Esophagus squamous epithelium (tissue), 5 donors: ENCODE measurements around the gene VARS1. TPM values are rescaled to one million over a fixed set of nuclear protein-coding genes. Genes with fewer than 3 reads are reported as not detected.

Experiments
- DNase-seq: peaks from one replicate; lab custom pipeline; 2025; lab: John Stamatoyannopoulos, UW
- H3K27ac ChIP-seq, 4 donors: fragments of 200-600 bp; sonication (generic); one replicate each; pipeline ENCODE4 v1.5.1; 2016 to 2019; ENCODE audit warnings: mild to moderate bottlenecking in 1 of 4
- H3K27me3 ChIP-seq, 4 donors: fragments of 200-600 bp; sonication (generic); 1 replicate in 3 of 4; 2 replicates in 1 of 4; pipeline versions ENCODE4 v1.5.1 to v1.6.0; 2017 to 2021; ENCODE audit warnings: antibody characterized with exemption in 1 of 4
- H3K36me3 ChIP-seq, 3 donors: fragments of 200-600 bp; sonication (generic); one replicate each; pipeline ENCODE4 v1.5.1; 2016 to 2019
- H3K4me1 ChIP-seq, 3 donors: fragments of 200-600 bp; sonication (generic); one replicate each; pipeline ENCODE4 v1.5.1; 2017 to 2019
- H3K4me3 ChIP-seq, 4 donors: fragments of 200-600 bp; sonication (generic); 1 replicate in 3 of 4; 2 replicates in 1 of 4; pipeline ENCODE4 v1.5.1; 2016 to 2019; ENCODE audit warnings: mild to moderate bottlenecking in 2 of 4, moderate library complexity in 1 of 4
- H3K9me3 ChIP-seq, 3 donors: fragments of 200-600 bp; sonication (generic); one replicate each; pipeline ENCODE4 v1.5.1; 2016 to 2019
- POLR2A ChIP-seq, 4 donors: fragments of 450-650 bp; IDR thresholded peaks; one replicate each; pipeline ENCODE4 v1.6.1; 2017; ENCODE audit warnings: antibody characterized with exemption in 4 of 4, mild to moderate bottlenecking in 4 of 4, moderate library complexity in 3 of 4
- WGBS, 2 donors: methylation state at CpG; one replicate each; pipeline ENCODE4 v1.1.5; 2018; 5-methylcytosine and 5-hydroxymethylcytosine counted together
- intact Hi-C: fragments of 100-400 bp; cut with DNase I; formaldehyde crosslinking; loops from one replicate; pipeline ENCODE4 v1.15.0; 2022
- total RNA-seq, 4 donors: library from RNA; depleted of rRNA; stranded (reverse); fragments of >200 nt; gene quantifications; one replicate each; pipeline ENCODE4 v1.1.0, GENCODE V29; 2016
- TF ChIP-seq, protein P1 (sequence below), 6 experiments: fragments of 450-650 bp in 4 of 6; fragments of 200-600 bp in 2 of 6; sonication (generic) in 2 of 6; IDR thresholded peaks; one replicate each; pipeline ENCODE4 v1.5.1; 2016 to 2019; ENCODE audit warnings: antibody characterized with exemption in 6 of 6, mild to moderate bottlenecking in 4 of 6, moderate library complexity in 4 of 6
- donor health status: DM: yes; HTN: yes; CAD: no.

Gene VARS1
- total RNA-seq, 4 donors from 2014 or later = 35.0 to 72.3 (median 45.5) TPM

DNA sequence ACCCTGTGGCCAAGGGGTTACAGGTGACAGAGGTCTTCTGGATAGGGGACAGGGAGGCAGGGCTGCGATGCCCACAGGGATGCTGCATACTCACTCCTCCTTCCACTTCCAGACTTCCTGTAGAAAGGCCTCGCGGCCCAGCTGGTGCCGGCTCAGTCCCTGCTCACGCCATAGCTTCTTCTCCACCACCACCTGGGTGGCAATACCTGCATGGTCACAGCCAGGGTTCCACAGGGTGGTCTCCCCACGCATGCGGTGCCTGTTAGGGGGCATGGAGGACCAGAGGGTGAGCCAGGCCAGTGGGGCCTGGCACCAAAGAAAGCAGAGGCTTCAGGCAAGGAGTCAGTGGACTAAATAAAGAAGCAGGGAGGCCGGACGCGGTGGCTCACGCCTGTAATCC is 10.1 kb downstream of the VARS1 start:
- Histone ChIP-seq H3K4me3 (no peak overlapping the region), H3K27ac (no peak overlapping the region), H3K4me1 (no peaks in the 10 kb centered on the region), H3K36me3 (peaks cover 22 to 89% (median 27%) of the 10 kb centered on the region in 3 donors), H3K9me3 (no peaks in the 10 kb centered on the region), H3K27me3 (no peaks in the 10 kb centered on the region)
- TF ChIP-seq POLR2A (IDR thresholded peaks at IDR 0.05) = no peak
- TF ChIP-seq, protein P1, sequence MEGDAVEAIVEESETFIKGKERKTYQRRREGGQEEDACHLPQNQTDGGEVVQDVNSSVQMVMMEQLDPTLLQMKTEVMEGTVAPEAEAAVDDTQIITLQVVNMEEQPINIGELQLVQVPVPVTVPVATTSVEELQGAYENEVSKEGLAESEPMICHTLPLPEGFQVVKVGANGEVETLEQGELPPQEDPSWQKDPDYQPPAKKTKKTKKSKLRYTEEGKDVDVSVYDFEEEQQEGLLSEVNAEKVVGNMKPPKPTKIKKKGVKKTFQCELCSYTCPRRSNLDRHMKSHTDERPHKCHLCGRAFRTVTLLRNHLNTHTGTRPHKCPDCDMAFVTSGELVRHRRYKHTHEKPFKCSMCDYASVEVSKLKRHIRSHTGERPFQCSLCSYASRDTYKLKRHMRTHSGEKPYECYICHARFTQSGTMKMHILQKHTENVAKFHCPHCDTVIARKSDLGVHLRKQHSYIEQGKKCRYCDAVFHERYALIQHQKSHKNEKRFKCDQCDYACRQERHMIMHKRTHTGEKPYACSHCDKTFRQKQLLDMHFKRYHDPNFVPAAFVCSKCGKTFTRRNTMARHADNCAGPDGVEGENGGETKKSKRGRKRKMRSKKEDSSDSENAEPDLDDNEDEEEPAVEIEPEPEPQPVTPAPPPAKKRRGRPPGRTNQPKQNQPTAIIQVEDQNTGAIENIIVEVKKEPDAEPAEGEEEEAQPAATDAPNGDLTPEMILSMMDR (IDR thresholded peaks at IDR 0.05) = no peak
- WGBS, 2 donors = 93 to 99% methylated on average over 7 to 9 of the region's 11 CpGs
- intact Hi-C loops = no loop called here
- DNase-seq = no peak

DNA sequence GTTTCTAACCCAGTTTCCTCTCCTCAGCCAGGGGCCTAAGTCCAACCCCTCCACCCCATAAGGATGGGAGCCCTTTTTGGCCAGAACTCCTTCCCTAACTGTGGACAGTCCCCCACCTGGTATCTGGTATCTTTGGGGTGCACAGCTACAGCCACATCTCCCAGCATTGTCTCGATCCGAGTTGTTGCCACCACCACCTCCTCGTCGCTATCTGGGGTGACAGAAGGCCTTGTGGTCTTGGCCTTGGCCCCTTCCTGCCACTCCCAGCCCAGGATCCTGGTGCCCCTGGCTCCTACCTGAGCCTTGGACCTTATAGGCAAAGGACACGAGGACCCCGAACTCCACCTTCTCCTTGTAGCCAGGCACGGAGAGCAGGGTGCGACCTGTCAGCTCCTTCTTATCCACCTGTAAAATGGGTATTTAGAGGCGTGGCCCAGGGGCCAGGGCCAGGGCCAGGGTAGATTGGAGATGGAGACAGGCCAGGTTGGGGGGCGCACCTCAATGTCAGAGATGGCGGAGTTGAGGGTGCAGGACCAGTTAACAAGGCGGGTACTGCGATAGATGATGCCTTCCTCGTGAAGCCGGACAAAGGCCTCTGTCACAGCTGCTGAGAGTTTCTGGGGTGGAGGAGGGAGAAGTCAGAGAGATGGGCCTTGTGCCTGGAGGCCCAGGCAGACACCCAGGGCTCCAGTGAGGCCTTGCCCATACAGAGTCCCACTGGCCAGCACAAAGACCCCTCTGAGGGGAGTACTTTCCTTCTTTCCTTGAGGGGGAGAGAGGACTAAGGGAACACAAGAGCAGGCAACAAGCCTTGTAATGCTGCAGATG is 11.2 kb downstream of the VARS1 start:
- H3K4me1 ChIP-seq = no peaks in the 10 kb centered on the region
- WGBS, 2 donors = 94 to 98% methylated on average over 10 to 13 of the region's 15 CpGs
- intact Hi-C loops = no loop called here

DNA sequence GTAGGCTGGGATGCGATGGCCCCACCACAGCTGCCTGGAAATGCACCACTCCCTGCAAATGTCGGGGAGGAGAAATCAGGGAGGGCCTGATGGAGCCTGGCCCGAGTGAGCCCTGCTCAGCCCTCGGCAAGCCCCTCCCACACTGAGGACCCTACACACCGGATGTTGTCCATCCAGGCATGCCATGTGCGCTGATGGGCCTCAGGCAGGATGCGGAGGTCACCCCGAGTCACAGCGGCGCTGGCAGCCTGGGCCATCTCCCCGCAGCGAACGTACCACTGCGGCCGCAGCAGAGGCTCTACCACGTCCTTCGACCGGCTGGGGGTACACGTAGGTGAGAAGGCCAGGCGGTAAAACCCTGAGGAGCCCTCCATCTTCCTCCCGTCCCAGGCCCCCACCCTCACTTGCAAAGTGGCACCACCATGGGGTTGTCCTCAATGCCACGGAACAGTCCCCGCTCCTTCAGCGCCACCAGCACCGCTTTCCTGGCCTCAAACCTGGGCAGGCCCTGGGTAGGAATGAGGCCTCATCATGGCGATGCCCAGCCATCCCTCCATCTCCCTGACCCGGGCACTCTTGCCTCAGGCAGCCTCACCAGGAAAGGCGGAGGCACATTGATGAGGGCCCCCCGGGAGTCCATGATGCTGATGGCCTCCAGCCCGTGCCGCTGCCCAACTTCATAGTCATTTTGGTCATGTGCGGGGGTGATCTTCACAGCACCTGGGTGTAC is 13.3 kb downstream of the VARS1 start:
- H3K4me1 ChIP-seq = peaks cover 1 to 5% (median 2%) of the 10 kb centered on the region in 3 donors
- DNase-seq = no peak
- no peak overlapping the region for H3K4me3 ChIP-seq
- TF ChIP-seq, protein P1 (IDR thresholded peaks at IDR 0.05) = no peak
- no peak for TF ChIP-seq POLR2A (IDR thresholded peaks at IDR 0.05)
- H3K36me3 ChIP-seq = peaks cover 31 to 90% (median 45%) of the 10 kb centered on the region in 3 donors
- no peak overlapping the region for H3K27ac ChIP-seq
- H3K27me3 ChIP-seq = no peaks in the 10 kb centered on the region
- intact Hi-C loops = no loop called here
- H3K9me3 ChIP-seq = no peaks in the 10 kb centered on the region
- whole genome bisulfite sequencing, 2 donors = 80 to 100% methylated on average over 1 to 12 of the region's 32 CpGs

More for the DNA sequence above, 11.2 kb downstream of the VARS1 start:
- no peak overlapping the region for H3K4me3 ChIP-seq
- no peak overlapping the region for H3K27ac ChIP-seq
- TF ChIP-seq, protein P1 (IDR thresholded peaks at IDR 0.05) = no peak
- no peak for TF ChIP-seq POLR2A (IDR thresholded peaks at IDR 0.05)
- H3K27me3 ChIP-seq = no peaks in the 10 kb centered on the region
- no peaks in the 10 kb centered on the region for H3K9me3 ChIP-seq
- DNase-seq = no peak
- H3K36me3 ChIP-seq = peaks cover 22 to 89% (median 39%) of the 10 kb centered on the region in 3 donors

DNA sequence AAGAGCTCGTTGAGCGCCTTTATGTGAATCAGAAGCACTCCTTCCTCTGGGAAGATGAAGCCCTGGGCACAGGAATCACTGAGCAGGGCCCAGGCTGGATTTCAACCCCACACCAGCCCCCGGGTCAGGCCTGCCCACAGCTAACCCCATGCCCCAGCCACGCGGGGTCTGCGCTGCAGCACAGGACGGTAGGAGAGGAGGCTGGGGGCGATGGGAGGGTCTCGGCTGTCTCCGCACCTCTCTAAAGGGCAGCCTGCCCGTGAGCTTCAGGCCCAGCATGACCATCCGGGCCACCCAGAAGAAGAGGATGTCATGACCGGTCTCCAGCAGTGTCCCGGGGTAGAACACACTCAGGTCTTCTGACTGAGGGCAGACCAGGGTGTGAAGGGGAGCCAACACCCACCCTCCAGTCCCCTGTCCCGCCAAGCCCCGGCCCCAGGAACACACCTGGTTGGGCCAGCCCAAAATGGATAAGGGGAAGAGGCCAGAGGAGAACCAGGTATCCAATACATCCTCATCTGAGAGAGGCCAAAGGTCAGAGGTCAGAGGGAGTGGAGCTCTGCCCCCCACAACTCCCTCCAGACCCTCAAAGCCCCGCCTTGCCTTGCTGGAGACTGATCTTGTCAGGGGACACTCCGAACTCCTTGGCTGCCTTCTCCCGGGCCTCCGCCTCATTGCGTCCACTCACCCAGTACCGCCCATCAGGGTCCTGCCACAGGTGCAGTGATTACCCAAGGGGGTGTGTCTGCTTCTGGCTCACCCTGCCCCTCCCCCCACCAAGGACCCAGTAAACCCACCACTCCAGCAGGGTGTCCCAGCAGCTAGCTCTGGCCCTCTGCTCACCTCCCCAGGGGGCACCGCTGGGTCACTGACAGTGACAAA is 14.1 kb downstream of the VARS1 start:
- Histone ChIP-seq H3K4me1 (peaks cover 9 to 13% (median 11%) of the 10 kb centered on the region in 3 donors), H3K9me3 (no peaks in the 10 kb centered on the region), H3K36me3 (peaks cover 31 to 87% (median 45%) of the 10 kb centered on the region in 3 donors), H3K27me3 (no peaks in the 10 kb centered on the region), H3K27ac (no peak overlapping the region), H3K4me3 (no peak overlapping the region)
- WGBS, 2 donors = 100% methylated on average over 1 to 2 of the region's 23 CpGs
- TF ChIP-seq, protein P1 (IDR thresholded peaks at IDR 0.05) = no peak
- no peak for TF ChIP-seq POLR2A (IDR thresholded peaks at IDR 0.05)
- DNase-seq = no peak
- intact Hi-C loops = no loop called here
